H1 (cell line): ENCODE measurements around the gene JAG2. TPM values are rescaled to one million over a fixed set of nuclear protein-coding genes. Genes with fewer than 3 reads are reported as not detected.

ENCODE experiments used
- ASH2L ChIP-seq: fragments of 200-600, 300-600 bp; sonication (generic); IDR thresholded peaks from one replicate; pipeline ENCODE4 v1.7.1; 2017; ENCODE audit warnings: low read length
- BRCA1 ChIP-seq: IDR thresholded peaks from 2 replicates; pipeline ENCODE4 v1.6.1; 2012; ENCODE audit warnings: low read depth, low read length, improper control_type of control experiment
- EGR1 ChIP-seq: IDR thresholded peaks from 2 replicates; pipeline ENCODE4 v1.6.1; 2011; ENCODE audit warnings: low read depth, low read length, borderline replicate concordance
- EP300 ChIP-seq, 2 experiments: IDR thresholded peaks; 1 replicate in 1 of 2; 2 replicates in 1 of 2; pipeline ENCODE4 v1.6.1; 2011 to 2012; ENCODE audit warnings: low read depth in 2 of 2, low read length in 2 of 2, mild to moderate bottlenecking in 2 of 2, borderline replicate concordance in 1 of 2, inconsistent platforms in 1 of 2, moderate library complexity in 1 of 2
- FOSL1 ChIP-seq: IDR thresholded peaks from 2 replicates; pipeline ENCODE4 v1.6.1; 2011; ENCODE audit warnings: mild to moderate bottlenecking, low read depth, low read length, moderate library complexity; ENCODE audit not compliant: insufficient read depth
- HDAC6 ChIP-seq: IDR thresholded peaks from one replicate; pipeline ENCODE4 v1.7.1; 2012; ENCODE audit warnings: low read depth, mild to moderate bottlenecking, inconsistent platforms, low read length, moderate library complexity
- KDM1A ChIP-seq: fragments of 200-600, 300-600 bp; sonication (generic); IDR thresholded peaks from 2 replicates; pipeline ENCODE4 v1.7.1; 2016; ENCODE audit warnings: mild to moderate bottlenecking, low read length, borderline replicate concordance
- RFX5 ChIP-seq: IDR thresholded peaks from 2 replicates; pipeline ENCODE4 v1.6.1; 2011; ENCODE audit warnings: low read depth, low read length, improper control_type of control experiment, borderline replicate concordance
- SIN3A ChIP-seq, 2 experiments: IDR thresholded peaks in 1 of 2; conservative IDR thresholded peaks in 1 of 2; 2 replicates each; pipeline ENCODE4 v1.6.1; 2011 to 2012; ENCODE audit warnings: low read length in 2 of 2, improper control_type of control experiment in 1 of 2, low read depth in 1 of 2, mild to moderate bottlenecking in 1 of 2
- TAF7 ChIP-seq: optimal IDR thresholded peaks from 2 replicates; pipeline ENCODE3; 2011; ENCODE audit warnings: low read depth, mild to moderate bottlenecking, inconsistent platforms, low read length, moderate library complexity, borderline replicate concordance
- polyA plus RNA-seq, 7 experiments: library from polyadenylated mRNA; depleted of rRNA in 3 of 7; stranded (reverse) in 5 of 7; unstranded in 2 of 7; fragments of >200 nt in 5 of 7; fragments of 200-250 nt in 2 of 7; gene quantifications; 1 replicate in 5 of 7; 2 replicates in 1 of 7; 4 replicates in 1 of 7; pipeline versions ENCODE4 v1.2.1 to v1.2.3, GENCODE V29; 2011 to 2013; ENCODE audit warnings: missing spikeins in 2 of 7, mixed read lengths in 2 of 7
- total RNA-seq: library from RNA; stranded (reverse); fragmentation: NEBNext Ultra II Directional; extraction: Animal tissue kit (Norgen Biotek cat#: 25700); gene quantifications from 2 replicates; pipeline ENCODE4 v1.2.1, GENCODE V29; 2021

Gene JAG2
- total and polyA plus RNA-seq, 2 of the 8 experiments (the other 6 are each of a cell fraction or from before 2014, with no cell fraction given) = 2.8 to 6.2 TPM

- TF ChIP-seq ASH2L (no peak), EGR1 (no peak), BRCA1 (no peak), SIN3A (conservative IDR thresholded peaks at IDR 0.05 in 1 of 2, IDR thresholded peaks at IDR 0.05 in 1 of 2; ENCODE audit: low read depth in 1 of 2, low read length in 2 of 2) (no peak), HDAC6 (no peak), KDM1A (no peak), EP300 (IDR thresholded peaks at IDR 0.05; ENCODE audit: borderline replicate concordance in 1 of 2, low read depth in 2 of 2, low read length in 2 of 2) (no peak), FOSL1 (no peak), TAF7 (no peak), RFX5 (no peak)
These were observed 15.8 kb downstream of the JAG2 start (continued) for GRCh38 chr14:105152794-105153241.
